ENCODE data around the gene SULT1B1.

Gene SULT1B1

GRCh38 chr4:69749771-69750170, 10.6 kb downstream of the SULT1B1 start:
- DNase-seq (ENCODE audit: low spot score): no peak

- DNase-seq (ENCODE audit: low spot score): no peak
Observed at GRCh38 chr4:69748173-69748572, 12.2 kb downstream of the SULT1B1 start.

GRCh38 chr4:69744157-69744478, 16.3 kb downstream of the SULT1B1 start:
- DNase-seq (ENCODE audit: low spot score): no peak

DNA sequence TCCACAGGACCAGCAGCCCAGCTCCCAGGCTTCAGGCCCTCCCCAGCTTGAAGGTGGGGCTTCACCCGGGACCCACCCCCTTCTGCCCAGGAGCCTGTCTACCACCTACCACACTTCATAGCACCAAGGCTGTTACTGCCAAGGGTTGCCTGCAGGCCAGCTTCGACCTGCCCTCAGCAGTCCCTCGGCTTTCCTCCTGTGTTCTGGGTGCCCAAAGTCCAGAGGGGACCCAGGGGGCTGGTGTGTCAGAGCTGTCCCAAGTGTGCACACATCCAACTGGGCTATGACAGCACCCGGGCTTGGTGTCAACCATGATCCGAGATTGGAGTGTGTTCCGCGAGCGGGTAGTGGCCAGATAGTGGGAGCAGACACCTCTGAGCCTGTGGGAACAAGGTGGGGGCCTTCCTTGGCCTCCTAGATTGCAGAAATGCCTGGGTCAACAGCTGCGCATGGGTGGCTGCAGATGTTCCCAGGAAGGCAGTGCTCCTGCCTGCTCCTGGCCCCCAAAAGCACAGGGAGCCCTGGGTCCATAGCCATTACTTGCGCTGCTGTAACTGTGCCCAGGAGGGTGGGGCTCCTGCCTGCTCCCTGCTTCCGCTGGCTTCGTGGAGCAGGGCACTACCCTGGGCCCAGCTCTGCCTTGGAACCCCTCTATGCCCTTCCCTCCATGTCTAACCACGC, 16.8 kb downstream of the SULT1B1 start:
- DNase-seq (ENCODE audit: low spot score): no peak

- no peak for DNase-seq (ENCODE audit: low spot score)
Observed at GRCh38 chr4:69742596-69742995, 17.8 kb downstream of the SULT1B1 start.

DNA sequence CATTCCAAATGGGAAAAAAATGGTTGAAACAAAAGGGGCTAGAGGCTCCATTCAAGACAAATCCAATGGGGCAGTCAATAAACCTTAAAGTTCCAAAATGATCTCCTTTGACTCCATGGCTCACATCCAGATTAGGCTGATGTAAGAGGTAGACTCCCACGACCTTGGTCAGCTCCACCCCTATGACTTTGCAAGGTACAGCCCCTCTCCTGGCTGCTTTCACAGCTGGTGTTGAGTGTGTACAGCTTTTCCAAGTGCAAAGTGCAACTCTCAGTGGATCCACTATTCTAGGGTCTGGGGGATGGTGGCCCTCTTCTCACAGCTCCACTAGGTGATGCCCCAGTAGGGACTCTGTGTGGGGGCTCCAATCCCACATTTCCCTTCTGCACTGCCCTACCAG, 21.5 kb downstream of the SULT1B1 start:
- DNase-seq (ENCODE audit: low spot score): no peak

GRCh38 chr4:69735119-69735518, 25.3 kb downstream of the SULT1B1 start:
- DNase-seq (ENCODE audit: low spot score): no peak

DNA sequence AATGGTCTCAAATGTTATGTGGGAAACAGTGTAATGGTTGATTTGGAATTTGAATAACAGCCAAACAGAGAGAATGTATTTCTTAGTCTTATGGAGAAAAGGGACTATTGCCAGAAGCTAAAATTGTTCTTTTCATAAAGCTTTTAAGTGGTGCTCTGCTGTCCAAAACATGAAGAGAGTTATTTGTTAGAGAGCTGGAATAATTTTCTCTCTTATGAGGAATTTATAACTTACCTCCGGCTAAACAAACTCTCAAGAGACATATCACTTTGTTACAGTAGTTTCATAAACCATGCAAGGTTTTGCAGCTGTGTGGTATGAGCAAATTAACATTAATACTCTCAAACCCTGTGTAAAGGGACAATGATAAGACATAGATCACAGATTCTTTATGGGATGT, 28.6 kb downstream of the SULT1B1 start:
- DNase-seq (ENCODE audit: low spot score): no peak

DNA sequence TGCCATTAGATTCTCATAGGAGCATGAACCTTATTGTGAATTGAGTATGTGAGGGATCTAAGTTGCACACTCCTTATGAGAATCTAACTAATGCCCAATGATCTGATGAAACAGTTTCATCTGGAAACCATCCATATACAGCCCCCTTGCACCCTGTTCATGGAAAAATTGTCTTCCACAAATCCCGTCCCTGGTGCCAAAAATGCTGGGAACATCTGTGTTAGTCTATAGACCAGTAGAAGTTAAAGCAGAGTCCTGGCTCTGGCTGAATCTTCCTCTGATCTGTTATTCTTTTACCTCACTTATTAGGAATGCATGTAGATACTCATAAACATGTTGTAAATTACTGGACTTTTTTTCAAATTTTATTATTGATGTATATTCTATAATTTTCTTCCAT, 29.2 kb downstream of the SULT1B1 start:
- DNase-seq (ENCODE audit: low spot score): no peak

DNA sequence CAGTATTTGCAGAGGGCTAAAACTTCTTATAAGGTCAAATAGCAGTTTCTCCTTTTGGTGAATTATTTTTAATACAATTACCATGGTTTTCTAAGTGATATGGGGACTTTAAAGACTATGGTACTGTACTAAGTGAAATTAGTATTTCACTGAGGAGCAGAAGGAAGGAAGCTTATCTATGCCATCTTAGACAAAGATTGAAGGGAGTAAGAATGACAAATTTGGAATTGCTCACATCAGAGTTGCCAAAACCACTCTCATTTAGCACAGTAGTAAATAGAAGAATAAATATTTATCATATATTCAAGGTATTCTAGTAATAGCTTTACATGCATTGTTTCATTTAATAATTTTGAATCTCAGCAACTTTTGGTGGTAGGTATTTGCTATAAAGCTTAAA, 30.4 kb downstream of the SULT1B1 start:
- no peak for DNase-seq (ENCODE audit: low spot score)

GRCh38 chr4:69727926-69728325, 32.5 kb downstream of the SULT1B1 start:
- no peak for DNase-seq (ENCODE audit: low spot score)

- DNase-seq (ENCODE audit: low spot score): no peak
Observed at GRCh38 chr4:69727426-69727825, 33.0 kb downstream of the SULT1B1 start.

- no peak for DNase-seq (ENCODE audit: low spot score)
Observed at GRCh38 chr4:69726971-69727370, 33.4 kb downstream of the SULT1B1 start.

DNA sequence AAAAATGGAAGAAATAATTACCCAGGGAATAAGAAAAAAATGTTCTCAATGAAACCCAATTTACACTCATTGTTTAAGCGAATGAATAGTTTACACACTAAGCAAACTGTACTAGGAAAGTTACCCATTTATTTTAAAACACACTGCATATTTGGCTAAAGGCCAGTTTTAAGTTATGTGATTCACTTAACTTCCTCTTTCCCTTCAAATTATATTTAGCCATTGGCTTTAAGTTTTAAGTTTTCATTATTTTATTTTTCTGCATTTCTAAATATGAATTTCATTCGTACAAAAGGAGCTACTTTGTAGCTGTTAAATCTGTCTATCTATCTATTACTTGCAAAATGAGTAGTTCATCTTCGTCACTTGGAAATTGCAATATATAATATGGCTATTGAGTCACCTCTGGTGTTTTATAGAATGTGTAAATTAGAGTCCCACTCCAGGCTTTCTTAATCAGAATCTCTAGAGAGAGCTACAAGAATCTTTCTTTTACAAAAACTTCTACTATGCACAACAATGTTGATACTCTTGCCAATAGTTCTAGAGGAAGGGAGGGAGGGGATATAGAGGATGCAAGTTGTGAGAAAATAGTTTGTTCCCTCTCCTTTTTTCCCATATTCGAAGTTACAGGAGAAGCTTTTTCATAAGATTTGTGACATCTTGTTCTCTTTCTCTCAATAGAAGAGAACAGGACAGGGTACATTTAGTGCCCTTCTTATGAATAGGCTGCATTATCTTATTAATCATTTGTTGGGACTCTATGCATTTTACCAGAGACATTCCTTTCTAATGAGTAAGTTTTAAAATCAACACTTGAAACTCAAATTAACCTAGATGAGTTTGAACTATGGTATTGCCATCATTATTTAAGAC, 41.8 kb downstream of the SULT1B1 start:
- no peak for DNase-seq (ENCODE audit: low spot score)

GRCh38 chr4:69717778-69718177, 42.6 kb downstream of the SULT1B1 start:
- DNase-seq (ENCODE audit: low spot score): no peak

- no peak for DNase-seq (ENCODE audit: low spot score)
Observed at GRCh38 chr4:69716654-69717053, 43.8 kb downstream of the SULT1B1 start.

GRCh38 chr4:69714086-69714485, 46.3 kb downstream of the SULT1B1 start:
- DNase-seq (ENCODE audit: low spot score): no peak

GRCh38 chr4:69713593-69713992, 46.8 kb downstream of the SULT1B1 start:
- no peak for DNase-seq (ENCODE audit: low spot score)

DNA sequence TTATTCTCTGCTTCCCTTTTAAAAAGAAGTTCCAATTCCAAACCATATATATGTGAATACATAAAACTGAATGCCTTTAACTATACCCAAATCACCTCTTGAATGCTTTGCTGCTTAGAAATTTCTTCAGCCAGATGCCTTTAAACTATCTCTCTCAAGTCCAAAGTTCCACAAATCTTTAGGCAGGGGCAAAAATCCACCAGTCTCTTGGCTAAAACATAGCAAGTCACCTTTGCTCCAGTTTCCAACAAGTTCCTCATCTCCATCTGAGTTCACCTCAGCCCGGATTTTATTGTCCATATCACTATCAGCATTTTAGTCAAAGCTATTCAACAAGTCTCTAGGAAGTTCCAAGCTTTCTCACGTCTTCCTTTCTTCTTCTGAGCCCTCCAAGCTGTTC, 49.8 kb downstream of the SULT1B1 start:
- DNase-seq (ENCODE audit: low spot score): no peak

GRCh38 chr4:69708211-69708610, 52.2 kb downstream of the SULT1B1 start:
- DNase-seq (ENCODE audit: low spot score): no peak

- no peak for DNase-seq (ENCODE audit: low spot score)
Observed at GRCh38 chr4:69707807-69708206, 52.6 kb downstream of the SULT1B1 start.

DNA sequence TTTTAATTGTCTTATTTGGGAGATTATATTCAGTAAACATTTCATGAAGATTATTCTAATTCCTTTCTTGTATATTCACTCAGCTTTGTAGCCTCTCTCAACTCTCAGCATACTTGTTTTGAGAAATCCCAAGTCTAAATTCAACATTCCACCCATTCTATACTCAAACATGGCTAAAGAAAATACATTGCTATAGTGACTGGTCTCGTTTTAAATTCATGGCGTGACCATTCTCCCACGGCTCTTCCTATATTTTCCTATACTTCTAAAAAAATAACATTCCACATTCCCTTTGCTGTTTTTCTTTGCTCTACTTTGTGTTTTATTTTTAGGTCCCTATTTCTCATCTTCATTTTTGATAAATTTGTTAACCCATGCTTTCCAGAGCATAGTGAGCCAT, 58.2 kb downstream of the SULT1B1 start:
- DNase-seq (ENCODE audit: low spot score): no peak

DNA sequence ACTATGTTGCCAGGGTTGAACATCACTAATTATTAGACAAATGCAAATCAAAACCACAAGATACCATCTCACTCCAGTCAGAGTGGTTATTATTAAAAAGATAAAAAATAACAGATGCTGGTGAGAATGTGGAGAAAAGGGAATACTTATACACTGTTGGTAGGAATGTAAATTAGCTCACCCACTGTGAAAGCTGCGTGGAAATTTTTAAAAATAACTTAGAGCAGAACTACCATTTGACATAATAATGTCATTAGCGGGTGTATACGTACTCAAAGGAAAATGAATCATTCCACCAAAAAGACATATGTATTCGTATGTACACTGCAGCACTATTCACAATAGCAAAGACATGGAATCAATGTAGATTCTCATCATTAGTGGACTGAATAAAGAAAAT, 58.7 kb downstream of the SULT1B1 start:
- DNase-seq (ENCODE audit: low spot score): no peak
